Measurements from ENCODE around the gene SHANK3.

Gene SHANK3

DNA sequence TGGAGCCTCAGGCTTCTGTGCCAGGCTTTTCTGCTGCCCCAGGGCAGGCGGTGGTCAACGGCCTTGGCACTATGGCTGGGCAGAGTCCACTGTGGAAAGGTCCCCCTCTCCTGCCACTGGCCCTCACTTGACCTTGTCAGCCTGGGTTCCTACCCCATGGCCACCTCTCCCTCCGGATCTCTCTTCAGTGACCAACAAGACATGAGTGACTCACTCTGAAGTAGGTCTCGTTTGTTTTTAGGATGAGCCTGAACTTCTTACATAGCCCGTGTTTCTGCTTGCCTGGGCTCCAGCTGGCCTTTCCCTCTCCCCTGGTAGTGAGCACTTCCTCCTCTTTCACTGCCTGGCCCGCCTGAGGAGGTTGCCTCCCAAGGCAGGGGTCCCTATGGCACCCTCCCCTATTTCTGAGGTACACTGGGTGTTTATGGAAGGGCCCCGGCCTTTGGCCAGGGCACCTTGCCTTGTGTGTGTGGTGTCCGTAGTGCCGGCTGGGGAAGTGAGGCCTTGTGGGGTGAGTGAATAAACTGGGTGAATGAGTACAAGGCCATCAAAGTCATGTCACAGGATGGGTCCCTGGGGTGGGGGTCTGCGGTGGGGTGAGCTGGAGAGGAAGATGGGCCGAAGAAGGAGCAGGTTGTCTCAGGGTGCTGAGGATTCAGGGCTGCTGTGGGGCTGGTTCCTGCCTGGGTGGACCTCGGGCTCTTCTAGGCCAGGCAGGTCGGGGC lies 5.0 kb downstream of the SHANK3 start:
- DNase-seq (ENCODE audit: low read depth in 2 of 2, low spot score in 1 of 2) = no peak

DNA sequence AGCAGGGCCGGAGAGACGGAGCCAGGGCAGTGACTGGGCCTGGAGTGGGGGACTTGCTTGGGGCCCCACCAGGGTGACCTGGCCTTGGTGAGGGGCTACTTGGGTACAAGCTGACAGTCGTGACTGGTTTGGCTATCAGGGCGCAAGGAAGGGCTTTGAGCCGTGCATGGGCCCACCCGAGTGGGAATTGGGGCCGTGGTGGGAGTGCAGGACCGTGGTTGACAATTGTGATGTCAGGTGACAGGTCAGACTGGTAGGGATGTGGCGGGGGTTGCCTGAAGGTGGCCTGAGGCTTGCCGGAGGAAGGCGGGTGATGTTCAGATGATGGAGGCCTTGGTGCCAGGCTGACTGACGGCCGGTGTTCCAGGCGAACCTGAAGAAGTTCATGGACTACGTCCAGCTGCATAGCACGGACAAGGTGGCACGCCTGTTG lies 5.6 kb downstream of the SHANK3 start:
- no peak for DNase-seq (ENCODE audit: low read depth in 2 of 2, low spot score in 1 of 2)

DNA sequence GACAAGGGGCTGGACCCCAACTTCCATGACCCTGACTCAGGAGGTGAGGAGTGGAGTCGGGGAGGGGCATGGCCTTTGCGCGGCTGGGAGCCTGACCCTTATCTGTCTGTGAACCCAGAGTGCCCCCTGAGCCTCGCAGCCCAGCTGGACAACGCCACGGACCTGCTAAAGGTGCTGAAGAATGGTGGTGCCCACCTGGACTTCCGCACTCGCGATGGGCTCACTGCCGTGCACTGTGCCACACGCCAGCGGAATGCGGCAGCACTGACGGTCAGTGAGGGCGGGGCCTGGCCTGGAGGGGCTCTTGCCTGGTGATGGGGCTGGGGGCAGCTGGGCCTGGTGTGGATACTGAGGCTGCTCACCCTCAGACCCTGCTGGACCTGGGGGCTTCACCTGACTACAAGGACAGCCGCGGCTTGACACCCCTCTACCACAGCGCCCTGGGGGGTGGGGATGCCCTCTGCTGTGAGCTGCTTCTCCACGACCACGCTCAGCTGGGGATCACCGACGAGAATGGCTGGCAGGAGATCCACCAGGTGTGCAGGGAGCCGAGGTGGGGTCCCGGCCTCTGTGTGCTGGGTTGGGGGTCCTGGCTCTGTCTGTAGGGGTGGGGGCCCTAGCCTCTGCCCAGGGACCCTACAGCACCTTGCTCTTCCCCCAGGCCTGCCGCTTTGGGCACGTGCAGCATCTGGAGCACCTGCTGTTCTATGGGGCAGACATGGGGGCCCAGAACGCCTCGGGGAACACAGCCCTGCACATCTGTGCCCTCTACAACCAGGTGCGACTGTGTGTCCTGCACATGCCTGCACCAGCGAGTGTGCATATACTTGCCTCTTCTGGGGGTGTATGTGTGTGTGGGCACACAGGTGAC lies 6.3 kb downstream of the SHANK3 start:
- no peak for DNase-seq (ENCODE audit: low read depth in 2 of 2, low spot score in 1 of 2)

DNA sequence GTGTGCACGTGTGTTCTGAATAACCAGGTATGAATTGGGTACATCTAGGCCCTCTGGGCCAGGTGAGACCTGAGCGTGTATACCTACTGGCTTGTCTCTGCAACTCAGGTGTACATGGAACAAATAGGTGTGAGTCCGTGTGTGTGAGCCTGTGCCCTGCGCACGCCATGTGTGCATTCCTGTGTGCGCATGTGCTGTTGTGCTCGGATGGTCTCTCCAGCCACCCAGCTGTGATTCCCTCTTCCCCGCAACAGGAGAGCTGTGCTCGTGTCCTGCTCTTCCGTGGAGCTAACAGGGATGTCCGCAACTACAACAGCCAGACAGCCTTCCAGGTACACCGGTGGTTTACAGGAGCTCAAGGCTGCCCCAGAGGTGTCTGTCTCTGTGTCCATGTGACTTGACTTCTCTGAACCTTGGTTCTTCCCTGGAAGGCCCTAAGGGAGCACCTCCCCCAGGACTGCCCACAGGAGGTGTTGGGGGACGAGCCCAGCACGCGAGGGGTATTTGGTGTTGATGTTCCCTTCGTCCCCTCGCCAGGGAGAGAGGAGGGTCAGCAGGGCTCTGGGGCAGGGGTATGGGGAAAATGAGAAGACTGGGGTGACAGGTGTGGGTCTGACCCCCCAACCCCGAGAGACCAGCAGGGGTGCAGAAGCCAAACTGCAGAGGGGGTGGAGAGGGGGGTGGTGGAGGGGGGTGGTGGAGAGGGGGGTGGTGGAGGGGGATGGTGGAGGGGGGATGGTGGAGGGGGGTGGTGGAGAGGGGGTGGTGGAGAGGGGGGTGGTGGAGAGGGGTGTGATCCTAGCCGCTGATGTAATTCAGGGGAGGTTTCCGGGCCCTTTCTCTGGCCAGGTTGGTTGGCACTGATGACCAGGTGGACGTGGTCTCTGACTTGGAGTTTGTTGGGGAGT lies 10.7 kb downstream of the SHANK3 start:
- DNase-seq (ENCODE audit: low read depth in 2 of 2, low spot score in 1 of 2) = no peak

DNA sequence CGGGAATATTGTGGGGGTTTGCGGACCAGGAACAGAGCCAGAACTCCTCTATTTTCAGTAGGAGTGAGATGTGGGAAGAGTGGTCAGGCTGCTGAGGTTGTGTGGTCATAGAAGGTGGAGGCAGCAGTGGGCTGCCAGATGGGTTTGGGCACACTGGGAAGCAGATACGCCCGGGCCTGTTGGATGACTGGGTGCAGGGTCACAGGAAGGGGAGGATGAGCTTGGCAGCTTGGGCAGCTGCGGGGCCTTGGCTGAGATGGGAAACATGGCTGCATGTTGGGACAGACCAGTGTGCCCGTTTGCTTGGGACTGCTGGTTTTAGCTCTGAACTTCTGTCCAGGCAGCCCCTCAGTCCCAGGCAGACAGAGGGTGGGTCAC lies 11.4 kb downstream of the SHANK3 start:
- no peak for DNase-seq (ENCODE audit: low read depth in 2 of 2, low spot score in 1 of 2)

DNA sequence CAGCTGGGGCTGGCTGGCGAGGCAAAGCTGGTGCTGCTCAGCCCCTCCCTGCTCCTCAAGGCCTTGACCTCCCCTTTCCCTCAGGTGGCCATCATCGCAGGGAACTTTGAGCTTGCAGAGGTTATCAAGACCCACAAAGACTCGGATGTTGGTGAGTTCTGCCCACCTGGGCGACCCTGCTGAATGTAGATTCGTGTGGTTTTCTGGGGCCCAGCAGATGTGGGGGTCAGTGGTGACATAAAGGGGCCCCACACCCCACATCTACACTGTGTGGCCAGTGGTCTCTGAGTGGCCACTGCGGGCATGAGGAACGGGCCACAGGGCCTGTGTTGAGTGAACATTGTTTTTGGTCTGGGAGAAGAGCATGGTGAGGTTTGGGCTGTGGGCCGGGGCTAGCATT lies 11.9 kb downstream of the SHANK3 start:
- DNase-seq (ENCODE audit: low read depth in 2 of 2, low spot score in 1 of 2) = no peak

DNA sequence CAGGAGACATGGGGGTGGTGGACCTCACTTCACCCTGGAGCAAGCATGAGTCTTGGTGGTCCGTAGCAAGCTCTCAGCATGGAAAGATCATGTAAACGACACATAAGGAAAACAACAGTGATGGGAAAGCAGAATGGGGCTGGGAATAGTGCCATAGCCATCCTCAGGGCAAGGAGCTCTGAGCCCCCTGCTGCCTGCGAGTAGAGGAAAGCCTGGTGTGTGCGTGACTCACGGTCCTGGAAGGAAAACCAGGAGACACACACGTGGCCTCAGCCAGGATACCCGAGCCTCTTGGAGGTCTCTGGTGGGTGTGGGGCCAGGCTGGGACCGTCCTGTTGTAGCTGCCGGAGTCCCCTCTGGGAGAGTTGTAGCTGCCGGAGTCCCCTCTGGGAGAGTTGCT lies 12.4 kb downstream of the SHANK3 start:
- no peak for DNase-seq (ENCODE audit: low read depth in 2 of 2, low spot score in 1 of 2)

DNA sequence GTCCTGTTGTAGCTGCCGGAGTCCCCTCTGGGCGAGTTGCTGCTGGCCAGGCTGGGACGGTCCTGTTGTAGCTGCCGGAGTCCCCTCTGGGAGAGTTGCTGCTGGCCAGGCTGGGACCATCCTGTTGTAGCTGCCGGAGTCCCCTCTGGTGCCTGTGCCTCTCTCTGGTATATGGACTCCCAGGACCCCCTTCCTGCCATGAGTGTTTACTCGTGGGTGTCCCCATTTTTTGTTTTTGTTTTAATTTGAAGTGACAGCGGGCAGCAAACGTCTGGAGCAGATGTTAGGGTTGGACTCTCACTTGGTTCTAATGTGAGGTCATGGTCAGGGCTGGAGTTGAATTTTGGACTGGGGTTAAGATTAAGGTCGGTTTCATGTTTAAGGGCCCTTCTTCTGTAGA lies 14.2 kb downstream of the SHANK3 start:
- DNase-seq (ENCODE audit: low read depth in 2 of 2, low spot score in 1 of 2) = no peak

DNA sequence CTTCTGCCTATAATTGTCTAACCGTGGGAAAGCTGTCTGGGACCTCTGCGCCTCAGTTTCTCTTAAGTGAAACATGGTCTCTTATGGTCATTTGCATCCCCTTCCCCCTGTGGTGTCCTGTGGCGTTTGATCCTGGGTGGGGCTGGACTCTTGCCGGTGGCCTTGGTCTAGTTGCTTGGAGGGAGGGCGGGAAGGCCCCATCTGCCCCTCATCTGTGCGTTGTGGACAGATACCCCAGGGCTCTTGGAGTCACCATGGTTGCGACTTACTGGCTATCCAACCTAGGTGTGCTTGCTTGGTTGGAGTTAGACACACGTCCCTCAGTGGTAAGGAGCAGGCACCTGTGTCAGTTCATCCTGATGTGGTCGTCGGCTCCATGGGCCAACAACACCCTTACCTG lies 15.2 kb downstream of the SHANK3 start:
- no peak for DNase-seq (ENCODE audit: low read depth in 2 of 2, low spot score in 1 of 2)

DNA sequence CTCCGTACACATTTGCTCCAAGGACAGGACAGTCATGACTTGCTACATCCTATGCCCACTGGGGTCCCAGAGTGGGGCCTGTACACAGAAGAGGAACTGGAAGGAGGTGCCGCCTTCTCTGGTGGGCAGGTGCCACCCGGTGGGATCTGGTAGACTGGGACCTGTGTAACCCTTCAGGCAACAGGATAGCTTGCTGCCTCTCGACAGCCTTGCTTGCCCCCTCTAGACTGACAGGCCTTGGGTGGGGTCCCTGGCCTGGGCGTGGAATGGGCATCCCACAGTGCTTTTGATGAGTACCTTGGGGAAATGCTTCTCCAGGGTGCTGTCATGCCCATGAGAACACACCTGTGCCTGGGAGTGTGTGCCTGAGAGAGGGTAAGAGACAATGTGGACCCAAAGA lies 15.8 kb downstream of the SHANK3 start:
- no peak for DNase-seq (ENCODE audit: low read depth in 2 of 2, low spot score in 1 of 2)

DNA sequence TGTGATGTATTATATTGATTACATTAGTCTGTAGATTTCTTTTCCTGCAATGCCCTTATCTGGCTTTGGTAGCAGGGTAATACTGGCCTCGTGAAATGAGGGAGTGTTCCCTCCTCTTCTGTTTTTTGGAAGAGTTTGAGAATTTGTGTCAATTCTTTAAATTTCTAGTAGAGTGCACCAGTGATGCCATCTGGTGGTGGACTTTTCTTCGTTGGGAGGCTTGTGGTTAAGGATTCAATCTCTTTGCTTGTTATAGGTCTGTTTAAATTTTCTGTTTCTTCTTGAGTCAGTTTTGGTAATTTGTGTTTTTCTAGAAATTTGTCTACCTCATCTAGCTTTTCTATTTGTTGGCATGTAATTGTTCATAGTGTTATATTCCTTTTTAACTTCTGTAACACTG lies 18.9 kb downstream of the SHANK3 start:
- DNase-seq (ENCODE audit: low read depth in 2 of 2, low spot score in 1 of 2) = no peak

DNA sequence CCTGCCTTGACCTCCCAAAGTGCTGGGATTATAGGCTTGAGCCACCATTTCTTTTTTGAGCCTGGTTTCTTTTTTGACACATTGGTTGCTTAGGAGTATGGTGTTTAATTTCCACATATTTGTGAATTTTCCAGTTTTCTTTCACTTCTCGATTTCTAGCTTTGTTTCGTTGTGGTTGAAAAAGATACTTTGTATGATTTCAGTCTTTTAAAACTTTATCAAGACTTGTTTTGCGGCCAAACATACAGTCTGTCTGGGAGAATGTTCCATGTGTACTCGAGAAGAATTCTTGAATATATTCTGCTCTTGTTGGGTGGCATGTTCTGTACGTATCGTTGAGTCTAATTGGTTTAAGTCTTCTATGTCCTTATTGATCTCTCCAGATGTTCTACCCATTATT lies 20.8 kb downstream of the SHANK3 start:
- DNase-seq (ENCODE audit: low read depth in 2 of 2, low spot score in 1 of 2) = no peak

DNA sequence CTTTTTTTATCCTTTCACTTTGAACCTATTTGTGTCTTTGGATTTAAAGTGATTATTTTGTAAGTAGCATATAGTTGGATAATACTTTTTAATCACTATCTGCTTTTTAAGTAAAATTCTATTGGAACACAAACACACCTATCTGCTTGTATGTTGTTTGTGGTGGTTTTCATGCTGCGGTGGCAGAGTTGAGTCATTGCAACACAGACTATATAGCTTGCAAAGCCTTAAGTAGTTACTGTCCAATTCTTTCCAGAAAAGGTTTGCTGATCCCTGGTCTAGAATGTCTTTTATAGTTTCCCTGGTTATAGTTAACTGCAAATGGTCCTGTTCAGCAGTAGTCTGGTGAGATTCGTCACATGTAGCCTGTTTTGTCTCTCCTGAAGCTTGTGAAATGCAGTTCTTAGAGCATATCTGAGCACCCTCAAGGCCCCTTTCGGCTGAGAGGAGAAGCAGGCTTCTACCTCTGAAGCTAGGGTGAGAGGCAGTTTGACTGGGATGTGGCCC lies 21.5 kb downstream of the SHANK3 start:
- no peak for DNase-seq (ENCODE audit: low read depth in 2 of 2, low spot score in 1 of 2)

DNA sequence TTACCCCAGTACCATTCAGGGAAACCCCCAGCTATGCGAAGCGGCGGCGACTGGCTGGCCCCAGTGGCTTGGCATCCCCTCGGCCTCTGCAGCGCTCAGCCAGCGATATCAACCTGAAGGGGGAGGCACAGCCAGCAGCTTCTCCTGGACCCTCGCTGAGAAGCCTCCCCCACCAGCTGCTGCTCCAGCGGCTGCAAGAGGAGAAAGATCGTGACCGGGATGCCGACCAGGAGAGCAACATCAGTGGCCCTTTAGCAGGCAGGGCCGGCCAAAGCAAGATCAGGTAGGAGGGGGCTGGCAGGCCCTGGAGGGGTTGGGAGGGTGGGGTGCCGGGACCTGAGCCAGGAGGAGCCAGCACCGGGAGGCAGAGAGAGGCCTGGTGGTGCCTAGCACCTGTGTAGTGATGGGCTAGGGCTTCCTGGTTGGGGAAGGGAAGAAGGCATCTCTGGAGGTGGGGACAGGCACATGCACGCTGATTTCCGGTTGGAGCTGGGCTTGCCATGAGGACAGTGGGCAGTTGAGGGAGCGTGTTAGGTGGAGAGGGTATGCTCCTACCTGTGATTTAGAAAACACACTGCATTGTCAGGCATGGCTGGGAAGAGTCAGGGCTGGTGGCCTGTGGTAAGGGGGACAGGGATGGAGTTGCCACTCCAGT lies 22.3 kb downstream of the SHANK3 start:
- no peak for DNase-seq (ENCODE audit: low read depth in 2 of 2, low spot score in 1 of 2)

DNA sequence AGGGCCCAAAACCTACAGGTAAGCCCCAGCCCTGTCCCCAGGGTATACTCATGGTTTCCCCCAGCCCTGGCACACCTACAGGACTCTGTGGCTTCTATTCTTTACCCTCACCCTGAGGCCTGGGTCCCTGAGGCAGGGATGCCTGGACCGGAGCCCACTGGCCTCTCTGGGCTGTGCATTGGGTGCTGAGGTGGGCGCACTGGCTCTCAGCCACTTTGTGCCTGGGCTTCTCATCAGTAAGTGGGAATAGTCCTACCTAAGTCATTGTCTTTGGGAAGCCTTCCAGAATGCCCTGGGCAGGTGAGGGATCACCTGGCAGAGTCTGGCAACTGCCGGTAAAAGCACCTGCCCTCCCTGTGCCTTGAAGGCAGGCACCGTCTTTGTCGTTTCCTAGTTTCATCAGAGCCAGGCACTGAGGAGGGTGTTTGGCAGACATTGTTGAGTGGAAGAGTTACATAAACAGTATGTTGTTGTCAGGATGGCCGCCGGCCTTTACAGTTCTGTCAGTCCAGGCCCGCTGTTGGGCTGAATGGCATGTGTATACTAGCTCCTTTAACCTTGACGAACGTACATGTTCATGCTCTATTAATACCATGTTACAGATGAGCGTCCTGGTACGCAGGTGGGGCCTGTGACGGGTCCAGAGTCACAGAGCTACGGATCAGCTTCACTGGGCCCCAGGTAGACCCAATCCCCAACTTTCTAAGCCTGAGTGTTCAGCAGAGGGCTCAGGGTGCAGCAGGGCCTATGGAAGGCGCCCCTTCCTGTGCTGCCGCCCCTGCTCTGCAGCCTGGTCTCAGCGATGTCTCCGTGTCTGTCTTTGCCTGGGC lies 23.0 kb downstream of the SHANK3 start:
- DNase-seq (ENCODE audit: low read depth in 2 of 2, low spot score in 1 of 2) = no peak

DNA sequence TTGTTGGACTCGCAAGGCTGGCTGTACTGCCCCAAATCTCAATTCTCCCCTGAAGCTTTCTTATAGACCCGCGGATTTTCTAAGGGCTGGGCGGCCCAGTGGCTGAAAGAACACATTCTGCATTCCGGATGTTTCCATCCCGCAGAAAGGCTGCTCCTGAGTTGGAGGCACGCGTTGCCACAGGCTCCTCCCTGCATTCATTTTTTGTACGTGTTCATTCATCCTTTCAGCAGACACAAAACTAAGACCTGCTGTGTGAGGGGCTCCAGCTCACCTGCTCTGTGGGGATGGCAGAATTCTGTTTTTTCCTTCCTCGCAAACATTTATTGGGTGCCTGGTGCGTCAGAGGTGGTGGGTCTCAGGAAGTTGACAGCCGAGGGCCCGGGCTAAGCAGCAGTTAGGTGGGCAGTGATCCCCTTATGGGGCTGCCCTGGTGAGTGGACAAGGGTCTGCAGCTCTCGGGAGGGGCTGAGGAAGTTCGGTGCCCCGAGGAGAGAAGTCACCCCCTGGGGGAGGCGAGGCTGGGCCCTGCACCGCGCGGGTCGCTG lies 23.7 kb downstream of the SHANK3 start:
- DNase-seq (ENCODE audit: low read depth in 2 of 2, low spot score in 1 of 2) = no peak

DNA sequence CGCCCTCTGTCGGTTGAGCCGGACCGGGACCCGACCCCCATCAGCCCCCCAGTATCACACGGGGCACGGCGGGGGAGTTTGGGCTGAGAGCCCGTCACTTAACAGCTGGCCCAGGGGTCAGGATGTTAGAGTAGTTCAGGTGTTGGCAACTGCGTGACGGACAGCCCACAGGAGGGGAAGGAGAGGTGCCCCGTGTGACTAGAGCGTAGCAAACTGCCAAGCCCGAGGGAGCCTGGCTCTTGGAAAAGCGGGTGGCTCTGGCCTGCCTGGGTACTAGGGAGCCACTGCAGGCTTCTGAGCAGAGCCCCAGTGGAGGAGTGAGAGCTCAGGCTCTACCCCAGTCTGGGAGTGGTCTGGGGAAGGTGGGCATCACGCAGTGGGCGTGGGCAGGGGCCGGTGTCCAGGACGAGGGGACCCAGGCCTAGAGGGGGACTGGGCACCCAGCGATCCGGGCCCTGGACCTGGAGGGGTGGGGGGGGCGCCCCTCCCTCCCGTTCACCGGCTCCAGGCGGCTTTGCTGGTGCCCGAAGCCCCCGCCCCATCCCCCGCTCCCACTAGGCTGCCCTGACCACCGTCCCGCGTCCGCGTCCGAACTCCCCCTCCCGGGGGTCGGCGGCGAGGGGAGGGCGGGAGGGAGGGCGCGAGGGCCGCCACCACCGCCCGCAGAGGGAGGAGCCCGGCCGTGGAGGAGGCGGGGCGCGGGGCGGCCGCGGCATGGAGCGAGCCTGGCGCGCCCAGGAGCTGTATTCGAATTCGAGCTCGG lies 24.4 kb downstream of the SHANK3 start:
- no peak for DNase-seq (ENCODE audit: low read depth in 2 of 2, low spot score in 1 of 2)

DNA sequence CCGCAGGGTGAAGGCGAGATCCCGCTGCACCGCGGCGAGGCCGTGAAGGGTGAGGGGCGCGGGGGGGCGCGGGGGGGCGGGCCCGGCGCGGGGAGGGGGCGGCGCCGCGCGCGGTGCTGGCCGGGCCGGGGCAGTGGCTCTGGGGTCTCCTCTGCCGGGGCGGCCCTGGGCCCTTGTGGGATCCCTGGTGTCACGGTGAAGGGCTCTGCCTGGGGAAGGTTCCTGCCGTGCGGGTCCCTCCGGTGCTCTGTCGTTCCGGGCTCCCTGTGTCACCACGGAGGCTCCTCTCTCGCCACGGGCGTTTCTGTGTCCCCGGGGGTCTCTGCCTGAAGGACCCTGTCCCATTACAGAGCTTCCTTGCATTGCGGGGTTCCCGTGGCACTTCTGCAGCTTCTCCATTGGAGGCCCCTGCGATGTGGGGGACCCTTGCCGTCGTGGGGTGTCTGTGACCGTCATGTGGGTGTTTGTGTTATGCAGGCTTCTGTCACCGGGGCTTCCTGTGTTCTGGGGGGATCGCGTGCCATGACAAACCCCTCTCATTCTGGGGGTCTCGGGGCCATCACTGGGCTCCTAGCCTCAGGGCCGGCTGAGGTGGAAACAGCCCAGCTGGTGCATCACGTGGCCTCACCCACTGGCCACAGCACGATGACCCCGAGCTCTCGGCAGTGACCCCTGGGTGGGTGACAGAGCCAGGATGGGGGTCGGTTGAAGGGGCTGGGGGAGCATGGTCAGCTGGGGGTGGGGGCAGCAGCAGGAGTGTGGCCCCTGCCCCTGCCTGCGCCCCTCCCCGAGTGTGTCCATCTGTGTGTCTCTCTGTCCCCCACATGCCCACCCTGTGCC lies 25.3 kb downstream of the SHANK3 start:
- DNase-seq (ENCODE audit: low read depth in 2 of 2, low spot score in 1 of 2) = no peak

Data from stimulated activated CD8-positive, alpha-beta memory T cell treated with anti-CD3 and anti-CD28 coated beads, Interleukin-4, amount 100 ng/mL, for 1 hour (primary cell).